NCI-H69 (cell line): ENCODE data around the gene GALNT10.

Experiments
- DNase-seq: peaks from one replicate; lab custom pipeline; 2025; lab: John Stamatoyannopoulos, UW

The GALNT10 gene

DNA sequence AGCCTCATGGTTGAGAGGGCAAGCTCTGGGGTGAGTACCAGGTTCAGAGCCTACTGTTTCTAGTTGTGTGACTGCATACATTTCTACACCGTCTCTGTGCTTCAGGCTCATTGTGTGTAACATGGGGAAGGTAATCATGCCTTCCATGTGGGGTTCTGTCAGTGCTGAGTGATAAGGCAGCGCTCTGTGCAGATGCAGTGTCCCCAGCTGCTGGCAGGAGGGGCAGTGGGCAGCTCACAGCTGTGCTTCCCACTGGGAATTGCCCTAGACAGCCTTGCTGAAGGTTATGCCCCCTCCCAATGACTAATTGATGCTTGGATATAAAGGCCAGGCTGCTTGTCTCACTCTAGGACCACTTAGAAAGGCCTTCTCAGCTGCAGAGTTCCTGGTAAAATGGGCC, 133.5 kb downstream of the GALNT10 start:
- no peak for DNase-seq

DNA sequence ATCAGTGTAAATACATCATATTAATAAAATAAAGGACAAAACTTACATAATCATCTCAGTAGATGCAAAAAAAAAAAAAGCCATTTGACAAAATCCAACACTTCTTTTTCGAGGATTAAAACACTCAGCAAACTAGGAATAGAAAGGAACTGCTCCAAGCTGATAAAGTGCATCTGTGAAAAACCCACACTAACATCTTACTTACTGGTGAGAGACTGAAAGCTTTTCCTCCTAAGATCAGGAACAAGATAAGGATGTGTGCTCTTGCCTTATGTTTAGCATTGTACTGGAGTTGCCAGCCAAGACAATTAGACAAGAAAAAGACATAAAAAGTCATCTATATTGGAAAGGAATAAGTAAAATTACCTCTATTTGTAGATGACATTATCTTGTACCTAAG, 135.0 kb downstream of the GALNT10 start:
- DNase-seq: no peak

- DNase-seq: no peak
These were observed 138.5 kb downstream of the GALNT10 start for GRCh38 chr5:154329062-154329461.

GRCh38 chr5:154329519-154330040, 139.0 kb downstream of the GALNT10 start:
- no peak for DNase-seq

- DNase-seq: no peak
These were observed 139.6 kb downstream of the GALNT10 start for GRCh38 chr5:154330097-154330667.

- DNase-seq: no peak
These were observed 140.7 kb downstream of the GALNT10 start for GRCh38 chr5:154331232-154331631.

GRCh38 chr5:154331924-154332323, 141.4 kb downstream of the GALNT10 start:
- DNase-seq: peak; percentile 71

GRCh38 chr5:154332451-154332850, 141.9 kb downstream of the GALNT10 start:
- no peak for DNase-seq

- DNase-seq: no peak
These were observed 142.5 kb downstream of the GALNT10 start for GRCh38 chr5:154333016-154333415.

DNA sequence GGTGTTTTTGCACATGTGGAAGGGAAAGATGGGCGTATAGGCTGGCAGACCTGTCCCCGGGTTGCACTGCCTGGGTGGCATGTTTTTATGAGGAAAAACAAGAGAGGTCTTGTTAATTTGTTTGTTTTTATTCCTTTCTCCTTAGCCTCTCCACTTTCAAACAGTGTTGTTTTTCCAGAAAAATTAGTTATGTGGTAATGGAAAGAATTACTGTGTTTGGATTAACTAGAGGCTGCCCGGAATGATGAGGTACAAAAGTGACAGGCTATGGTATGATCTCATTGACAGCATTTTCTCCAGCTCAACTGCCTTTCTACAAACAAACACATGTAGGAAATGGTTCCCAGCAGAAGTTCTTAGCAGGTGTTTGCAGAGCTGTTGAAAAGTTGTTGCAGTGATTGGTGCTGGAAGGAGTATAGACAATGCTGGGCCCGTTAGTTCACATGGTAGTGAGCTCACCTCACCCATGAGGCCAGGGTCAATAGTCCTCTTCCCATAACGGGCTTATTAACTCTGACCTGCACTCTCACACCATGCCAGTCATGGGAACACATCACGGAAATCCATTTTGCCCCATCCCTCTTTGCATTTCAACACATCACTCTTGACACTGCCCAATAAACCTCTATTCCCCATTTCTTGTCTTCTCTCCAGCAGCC, 144.0 kb downstream of the GALNT10 start:
- no peak for DNase-seq

- DNase-seq: no peak
These were observed 144.5 kb downstream of the GALNT10 start for GRCh38 chr5:154335065-154335448.

DNA sequence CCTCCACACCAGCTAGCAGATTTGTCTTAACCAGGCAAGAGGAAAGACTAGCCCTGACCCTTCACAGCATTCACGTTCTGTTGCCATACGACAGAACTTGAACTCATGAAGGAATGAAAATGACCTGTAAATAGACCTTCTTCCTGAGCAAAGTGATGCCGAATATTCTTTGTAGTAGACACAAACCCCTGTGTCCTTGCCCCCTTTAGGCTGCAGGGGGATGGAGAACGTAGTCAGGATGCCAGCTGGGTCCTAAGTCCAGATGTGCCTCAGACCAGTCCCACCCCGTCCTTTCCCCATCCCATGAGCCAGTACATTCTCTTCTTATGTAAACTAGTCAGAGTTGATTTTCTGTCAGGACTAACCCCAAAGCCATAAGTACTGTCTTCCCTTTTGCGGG, 151.1 kb downstream of the GALNT10 start:
- DNase-seq: no peak

- no peak for DNase-seq
These were observed 151.7 kb downstream of the GALNT10 start for GRCh38 chr5:154342211-154342610.

DNA sequence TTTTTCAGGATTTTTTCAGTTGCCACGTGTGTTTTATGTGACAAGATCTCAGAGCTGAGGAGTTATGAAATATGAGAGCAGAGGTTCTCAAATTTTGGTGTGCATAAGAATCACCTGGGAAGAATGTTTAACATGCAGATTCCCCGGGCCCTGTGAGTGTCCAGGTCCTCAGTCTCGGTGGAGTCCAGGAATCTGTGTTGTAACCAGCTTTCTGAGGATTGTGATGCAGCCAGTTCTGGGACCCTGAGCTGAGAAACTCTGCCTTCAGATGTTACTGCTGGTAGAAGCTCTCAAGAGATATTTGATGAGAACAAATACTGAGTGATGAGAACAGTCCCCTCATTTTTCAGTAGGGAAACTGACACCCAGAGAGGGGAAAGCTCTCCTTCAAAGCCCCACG, 152.4 kb downstream of the GALNT10 start:
- no peak for DNase-seq

DNA sequence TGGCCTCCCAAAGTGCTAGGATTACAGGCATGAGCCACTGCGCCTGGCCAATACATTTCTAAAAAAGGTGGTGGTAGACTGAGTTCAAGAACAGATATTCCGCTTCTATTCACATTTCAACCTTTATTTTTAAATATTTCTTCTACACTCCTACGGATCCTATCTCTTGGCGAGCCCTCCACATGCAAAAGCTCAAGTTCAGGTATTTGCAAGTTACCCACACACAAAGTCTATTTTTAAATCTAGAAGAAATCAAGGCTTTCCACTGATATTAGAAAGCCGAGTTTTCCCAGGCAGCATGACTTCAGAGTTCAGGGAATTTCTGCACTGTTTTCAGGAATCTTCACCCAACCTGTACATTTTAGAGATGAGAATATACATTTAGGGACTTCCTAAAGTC, 153.9 kb downstream of the GALNT10 start:
- no peak for DNase-seq

DNA sequence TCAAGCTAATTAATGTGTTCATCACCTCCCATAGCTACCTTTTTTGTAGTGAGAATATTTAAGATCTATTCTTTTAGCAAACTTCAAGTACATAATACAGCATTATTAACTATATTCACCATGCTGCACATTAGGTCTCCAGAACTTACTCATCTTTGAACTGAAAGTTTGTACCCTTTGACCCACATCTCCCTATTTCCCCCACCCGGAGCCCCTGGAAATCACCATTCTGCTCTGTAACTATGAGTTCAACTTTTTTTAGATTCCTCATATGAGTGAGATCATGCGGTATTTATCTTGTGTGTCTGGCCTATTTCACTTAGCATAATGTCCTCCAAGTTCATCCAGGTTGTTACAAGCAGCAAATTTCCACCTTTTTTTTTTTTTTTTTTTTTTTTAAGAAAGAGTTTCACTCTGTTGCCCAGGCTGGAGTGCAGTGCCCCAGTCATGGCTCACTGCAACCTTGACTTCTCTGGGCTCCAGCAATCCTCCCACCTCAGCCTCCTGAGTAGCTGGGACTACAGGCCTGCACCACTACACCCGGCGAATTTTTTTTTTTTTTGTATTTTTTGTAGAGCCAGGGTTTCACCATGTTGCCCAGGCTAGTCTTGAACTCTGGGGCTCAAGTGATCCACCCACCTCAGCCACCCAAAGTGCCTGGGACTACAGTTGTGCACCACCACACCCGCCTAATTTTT, 154.9 kb downstream of the GALNT10 start:
- DNase-seq: no peak

- DNase-seq: no peak
These were observed 155.9 kb downstream of the GALNT10 start for GRCh38 chr5:154346427-154346826.

DNA sequence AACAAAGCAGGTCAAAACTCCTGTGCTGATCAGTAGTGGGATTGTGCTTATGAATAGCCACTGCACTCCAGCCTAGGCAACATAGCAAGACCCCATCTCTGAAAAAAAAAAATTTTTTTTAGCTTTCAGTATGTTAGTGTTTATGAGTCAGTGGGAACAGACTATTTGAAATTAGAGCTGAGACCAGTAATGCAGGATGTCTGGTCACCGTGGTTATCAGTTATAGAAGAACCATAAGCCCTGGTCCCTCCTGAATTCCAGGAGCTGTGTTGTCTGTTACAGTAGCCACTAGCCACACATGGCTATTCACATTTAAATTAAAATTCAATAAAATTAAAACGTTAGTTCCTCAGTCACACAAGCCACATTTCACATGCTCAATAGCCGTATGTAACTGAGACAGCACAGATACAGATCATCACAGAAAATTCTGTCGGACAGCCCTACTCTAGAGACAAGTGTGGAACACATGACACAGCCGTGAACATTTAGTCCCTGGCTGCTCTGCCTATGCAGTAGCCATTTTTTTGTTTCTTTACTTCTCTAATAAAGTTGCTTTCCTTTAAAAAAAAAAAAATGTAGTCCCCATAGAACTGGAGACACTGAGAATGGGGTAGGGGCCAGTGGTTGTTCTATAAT, 159.2 kb downstream of the GALNT10 start:
- no peak for DNase-seq

GRCh38 chr5:154351141-154351540, 160.6 kb downstream of the GALNT10 start:
- DNase-seq: no peak

- DNase-seq: no peak
These were observed 161.0 kb downstream of the GALNT10 start for GRCh38 chr5:154351566-154351965.

- no peak for DNase-seq
These were observed 162.5 kb downstream of the GALNT10 start for GRCh38 chr5:154352960-154353548.

- peak; percentile 19 for DNase-seq
These were observed 164.6 kb downstream of the GALNT10 start for GRCh38 chr5:154355129-154355611.
